SK-N-MC (cell line): ENCODE results near the gene ITGB6.

Source experiments
- DNase-seq: peaks from one replicate; pipeline ENCODE4 v3.0.0-alpha.2; 2011; ENCODE audit warnings: low read depth, low spot score
- H3K27ac ChIP-seq: fragments of 200-600 bp; sonication (generic); 2 replicates; pipeline ENCODE4 v1.5.1; 2016; ENCODE audit warnings: mixed run types
- H3K36me3 ChIP-seq: fragments of 200-600 bp; sonication (generic); 2 replicates; pipeline ENCODE4 v1.6.1; 2017; ENCODE audit warnings: antibody characterized with exemption, low read length, mixed read lengths; ENCODE audit not compliant: insufficient read depth
- H3K4me3 ChIP-seq: fragments of 200-600 bp; sonication (generic); 2 replicates; pipeline ENCODE4 v1.5.1; 2016
- H3K9ac ChIP-seq: fragments of 200-600 bp; sonication (generic); 2 replicates; pipeline ENCODE4 v1.8.0; 2017; ENCODE audit warnings: mixed run types, mixed read lengths; ENCODE audit not compliant: insufficient read length
- H3K9me3 ChIP-seq: fragments of 200-600 bp; sonication (generic); 2 replicates; pipeline ENCODE4 v1.6.1; 2017; ENCODE audit warnings: low read depth, mild to moderate bottlenecking, antibody characterized with exemption, low read length, moderate library complexity, mixed read lengths
- EZH2 ChIP-seq: fragments of 200-600 bp; sonication (generic); IDR thresholded peaks from one replicate; pipeline ENCODE4 v1.6.1; 2017; ENCODE audit warnings: antibody characterized with exemption
- FOXP2 ChIP-seq: optimal IDR thresholded peaks from 2 replicates; pipeline ENCODE3; 2011; ENCODE audit warnings: mild to moderate bottlenecking, moderate library complexity; ENCODE audit not compliant: insufficient read depth; ENCODE audit errors: extremely low read length, control extremely low read depth
- POLR2AphosphoS5 ChIP-seq: IDR thresholded peaks from 2 replicates; pipeline ENCODE4 v1.6.1; 2012; ENCODE audit warnings: mild to moderate bottlenecking, low read depth, low read length, borderline replicate concordance

The ITGB6 gene

GRCh38 chr2:160077912-160078810 is 121.9 kb downstream of the ITGB6 start:
- no peak for DNase-seq
- TF ChIP-seq EZH2 = no peak
- no peak for TF ChIP-seq POLR2AphosphoS5
- TF ChIP-seq FOXP2 = no peak

GRCh38 chr2:160076914-160077313 is 123.2 kb downstream of the ITGB6 start:
- Histone ChIP-seq H3K27ac (no peak overlapping the region), H3K4me3 (no peak overlapping the region), H3K9me3 (no peaks in the 10 kb centered on the region), H3K36me3 (no peaks in the 10 kb centered on the region), H3K9ac (no peak overlapping the region)
- DNase-seq = no peak
- TF ChIP-seq EZH2 (no peak), FOXP2 (no peak), POLR2AphosphoS5 (no peak)

More at GRCh38 chr2:160077912-160078810, 121.9 kb downstream of the ITGB6 start:
- no peaks in the 10 kb centered on the region for H3K36me3 ChIP-seq
- H3K9me3 ChIP-seq = no peaks in the 10 kb centered on the region
- H3K4me3 ChIP-seq = no peak overlapping the region
- H3K9ac ChIP-seq = no peak overlapping the region
- no peak overlapping the region for H3K27ac ChIP-seq

- Histone ChIP-seq H3K9me3 (no peaks in the 10 kb centered on the region), H3K27ac (no peak overlapping the region), H3K4me3 (no peak overlapping the region), H3K9ac (no peak overlapping the region), H3K36me3 (no peaks in the 10 kb centered on the region)
- DNase-seq = no peak
- TF ChIP-seq EZH2 (no peak), POLR2AphosphoS5 (no peak), FOXP2 (no peak)
Observed at GRCh38 chr2:160076241-160076640, 123.8 kb downstream of the ITGB6 start.

GRCh38 chr2:160075171-160075570 is 124.9 kb downstream of the ITGB6 start:
- H3K9me3 ChIP-seq = no peaks in the 10 kb centered on the region
- no peak for TF ChIP-seq POLR2AphosphoS5
- no peak for TF ChIP-seq FOXP2
- no peak for TF ChIP-seq EZH2
- H3K4me3 ChIP-seq = no peak overlapping the region
- no peak overlapping the region for H3K27ac ChIP-seq
- H3K36me3 ChIP-seq = no peaks in the 10 kb centered on the region
- DNase-seq = no peak
- H3K9ac ChIP-seq = no peak overlapping the region

GRCh38 chr2:160073284-160073888 is 126.7 kb downstream of the ITGB6 start:
- 0 out of 2 replicates have a peak, but pooled peaks cover 3% of the 10 kb centered on the region for H3K9me3 ChIP-seq
- TF ChIP-seq EZH2 (no peak), POLR2AphosphoS5 (no peak), FOXP2 (no peak)
- no peak overlapping the region for H3K27ac ChIP-seq
- no peak overlapping the region for H3K4me3 ChIP-seq
- DNase-seq = no peak
- H3K9ac ChIP-seq = no peak overlapping the region
- H3K36me3 ChIP-seq = no peaks in the 10 kb centered on the region

GRCh38 chr2:160068906-160069305 is 131.2 kb downstream of the ITGB6 start:
- no peak for DNase-seq
- H3K9ac ChIP-seq = no peak overlapping the region
- H3K27ac ChIP-seq = no peak overlapping the region
- 0 out of 2 replicates have a peak, but pooled peaks cover 3% of the 10 kb centered on the region for H3K9me3 ChIP-seq
- no peak for TF ChIP-seq EZH2
- TF ChIP-seq POLR2AphosphoS5 = no peak
- TF ChIP-seq FOXP2 = no peak
- H3K4me3 ChIP-seq = no peak overlapping the region
- no peaks in the 10 kb centered on the region for H3K36me3 ChIP-seq

GRCh38 chr2:160064916-160065315 is 135.2 kb downstream of the ITGB6 start:
- no peak overlapping the region for H3K27ac ChIP-seq
- TF ChIP-seq POLR2AphosphoS5 (no peak), EZH2 (no peak), FOXP2 (no peak)
- H3K9ac ChIP-seq = no peak overlapping the region
- no peaks in the 10 kb centered on the region for H3K36me3 ChIP-seq
- H3K4me3 ChIP-seq = no peak overlapping the region
- DNase-seq = no peak
- H3K9me3 ChIP-seq = 0 out of 2 replicates have a peak, but pooled peaks cover 3% of the 10 kb centered on the region

GRCh38 chr2:160063879-160064612 is 136.0 kb downstream of the ITGB6 start:
- Histone ChIP-seq H3K36me3 (no peaks in the 10 kb centered on the region), H3K9me3 (no peaks in the 10 kb centered on the region), H3K27ac (no peak overlapping the region), H3K4me3 (no peak overlapping the region), H3K9ac (no peak overlapping the region)
- TF ChIP-seq POLR2AphosphoS5 = no peak
- no peak for TF ChIP-seq FOXP2
- no peak for TF ChIP-seq EZH2
- no peak for DNase-seq
